NCI-H2107 treated with DMSO at 0.1 percent for 48 hours (cell line): Measurements from ENCODE around the gene CD40.

ENCODE experiments used
- DNase-seq: peaks from one replicate; lab custom pipeline; 2025; ENCODE audit not compliant: unreplicated experiment; lab: John Stamatoyannopoulos, UW

CD40 gene

DNA sequence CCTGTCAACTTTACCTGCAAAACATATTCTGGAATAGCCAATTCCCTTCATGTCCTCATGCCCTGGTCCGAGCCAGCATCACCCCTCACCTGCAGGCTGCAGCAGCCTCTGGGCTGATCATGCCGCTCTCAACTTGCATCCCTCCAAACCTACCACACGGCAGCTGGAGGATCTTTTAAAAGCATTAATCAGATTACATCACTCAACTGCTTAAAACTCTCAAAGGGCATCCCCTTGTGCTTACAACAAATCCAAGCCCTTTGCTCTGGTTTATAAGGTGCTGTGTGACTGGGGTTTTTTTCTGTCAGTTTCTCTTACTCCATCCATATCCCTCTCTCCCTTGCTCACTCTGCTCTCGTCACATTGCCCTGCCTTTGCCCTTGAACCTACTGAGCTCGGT, 24.0 kb downstream of the CD40 start:
- peak; percentile 13 for DNase-seq

DNA sequence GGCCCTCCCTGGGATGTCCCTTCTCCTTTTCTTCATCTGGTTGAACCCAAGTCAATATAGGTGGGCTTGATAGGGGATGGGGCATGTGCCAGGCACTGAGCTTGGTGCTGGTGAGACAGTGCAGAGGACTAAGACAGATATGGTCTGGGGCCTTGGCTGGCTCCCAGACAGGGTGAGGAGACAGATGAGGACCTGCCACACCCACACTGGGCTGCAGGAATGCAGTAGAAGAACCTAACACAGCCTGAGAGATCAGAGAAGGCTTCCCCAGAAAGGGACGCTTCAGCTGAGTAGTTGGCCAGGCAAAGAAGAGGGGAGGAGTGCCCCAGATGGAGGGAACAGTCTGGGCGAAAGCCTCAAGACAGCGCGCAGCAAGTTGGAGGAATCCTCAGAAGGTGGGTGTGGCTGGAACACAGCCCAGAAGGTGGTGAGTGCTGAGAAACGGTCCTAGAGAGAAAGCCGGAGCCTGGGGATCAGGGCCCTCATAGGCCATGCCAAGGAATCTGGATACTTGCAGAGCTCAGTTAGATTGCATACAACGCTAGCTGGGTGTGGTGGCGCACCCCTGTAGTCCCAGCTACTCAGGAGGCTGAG, 26.4 kb downstream of the CD40 start:
- no peak for DNase-seq

DNA sequence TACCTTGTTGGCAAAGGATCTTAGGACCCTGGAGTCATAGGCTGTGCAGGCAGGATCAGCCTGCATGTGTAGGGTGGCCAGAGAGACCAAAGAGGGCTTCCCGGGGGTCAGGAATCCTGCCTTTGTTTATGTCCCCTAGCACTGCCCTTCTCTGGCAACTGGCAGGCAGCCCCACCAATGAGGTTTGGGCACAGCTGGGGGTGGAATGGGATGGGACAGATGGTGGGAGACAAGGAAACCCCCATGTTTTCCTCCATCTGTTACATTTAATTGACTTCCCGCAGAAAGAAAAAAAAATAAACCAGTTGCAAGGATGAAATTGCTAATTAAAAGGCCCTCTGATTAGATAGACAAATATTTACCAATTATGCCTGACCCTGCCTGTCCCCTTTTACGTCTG, 27.6 kb downstream of the CD40 start:
- DNase-seq = no peak

DNA sequence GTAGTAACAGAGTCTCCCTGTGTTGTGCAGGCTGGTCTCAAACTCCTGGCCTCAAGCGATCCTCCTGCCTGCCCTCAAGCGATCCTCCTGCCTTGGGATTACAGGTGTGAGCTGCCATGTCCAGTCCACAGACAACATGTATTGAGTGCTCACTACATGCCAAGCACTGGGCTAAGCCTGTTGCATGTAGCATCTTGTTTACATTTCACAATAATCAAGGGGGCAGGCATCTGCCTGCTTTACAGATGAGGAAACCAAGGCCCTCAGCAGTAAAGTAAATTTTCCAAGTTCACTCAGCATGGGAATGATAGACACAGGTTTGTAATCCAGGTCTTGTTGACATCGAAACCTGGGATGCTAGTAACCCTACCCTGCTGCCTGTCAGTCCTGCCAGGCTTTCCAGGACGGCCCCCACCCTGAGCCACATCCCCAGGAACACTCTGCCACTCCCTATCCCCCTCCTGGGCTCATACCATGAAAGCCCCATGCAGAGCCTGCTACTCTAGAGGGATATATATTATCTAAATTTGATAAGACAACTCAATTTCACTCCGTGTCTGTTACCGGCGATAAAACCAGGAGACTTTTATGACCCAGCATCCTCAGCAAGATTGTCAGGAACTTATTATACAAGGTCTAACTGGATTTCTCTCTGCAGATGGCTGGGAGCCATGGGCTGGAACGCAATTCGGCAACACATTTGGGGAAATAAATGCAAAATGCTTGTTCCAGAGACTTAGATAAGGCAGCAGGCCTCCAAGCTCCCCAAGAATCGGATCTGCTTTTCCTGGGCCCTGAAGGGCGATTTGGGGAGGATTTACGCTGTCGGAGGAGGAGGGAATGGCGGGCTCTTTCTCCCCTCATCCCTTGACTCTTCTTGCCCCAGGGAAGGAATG, 30.4 kb downstream of the CD40 start:
- DNase-seq = no peak

DNA sequence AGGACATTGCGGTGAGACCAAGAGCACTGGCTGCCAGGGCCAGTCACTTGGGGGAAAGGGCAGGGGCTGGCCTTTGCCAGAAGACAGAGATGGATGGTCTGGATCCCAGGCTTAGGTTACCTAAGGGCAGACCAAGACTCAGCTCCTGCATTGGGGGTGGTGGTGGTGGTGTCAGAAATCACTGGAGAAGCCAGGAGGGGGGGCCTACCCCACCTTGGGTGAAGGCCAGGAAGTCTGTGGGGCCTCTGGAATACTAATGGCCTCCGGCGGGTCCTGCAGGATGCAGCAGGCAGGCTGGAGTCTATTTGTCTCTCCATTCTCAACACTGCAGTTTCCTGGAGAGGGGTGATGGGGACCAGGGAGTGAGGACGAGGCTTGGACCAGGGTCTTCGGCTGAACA, 32.8 kb downstream of the CD40 start:
- DNase-seq = no peak

DNA sequence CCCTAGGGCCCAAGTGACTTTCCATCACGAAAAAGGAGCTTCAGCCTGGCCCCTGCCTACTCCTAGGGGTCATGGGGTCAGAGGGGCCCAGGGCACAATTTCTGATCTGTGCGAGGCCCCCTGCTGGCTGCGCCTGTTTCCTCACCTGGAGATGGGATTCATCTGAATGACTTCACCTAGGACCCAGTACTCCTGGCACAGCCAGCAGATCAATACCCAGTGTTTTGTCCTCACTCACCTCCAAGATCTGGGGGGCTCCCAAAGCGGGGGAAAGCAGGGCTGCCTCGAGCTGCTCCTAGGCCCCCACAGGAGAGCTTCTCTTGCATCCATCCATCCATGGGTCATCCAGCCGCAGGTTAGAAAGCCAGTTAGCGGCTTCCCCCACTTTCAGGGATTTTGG, 33.8 kb downstream of the CD40 start:
- no peak for DNase-seq

DNA sequence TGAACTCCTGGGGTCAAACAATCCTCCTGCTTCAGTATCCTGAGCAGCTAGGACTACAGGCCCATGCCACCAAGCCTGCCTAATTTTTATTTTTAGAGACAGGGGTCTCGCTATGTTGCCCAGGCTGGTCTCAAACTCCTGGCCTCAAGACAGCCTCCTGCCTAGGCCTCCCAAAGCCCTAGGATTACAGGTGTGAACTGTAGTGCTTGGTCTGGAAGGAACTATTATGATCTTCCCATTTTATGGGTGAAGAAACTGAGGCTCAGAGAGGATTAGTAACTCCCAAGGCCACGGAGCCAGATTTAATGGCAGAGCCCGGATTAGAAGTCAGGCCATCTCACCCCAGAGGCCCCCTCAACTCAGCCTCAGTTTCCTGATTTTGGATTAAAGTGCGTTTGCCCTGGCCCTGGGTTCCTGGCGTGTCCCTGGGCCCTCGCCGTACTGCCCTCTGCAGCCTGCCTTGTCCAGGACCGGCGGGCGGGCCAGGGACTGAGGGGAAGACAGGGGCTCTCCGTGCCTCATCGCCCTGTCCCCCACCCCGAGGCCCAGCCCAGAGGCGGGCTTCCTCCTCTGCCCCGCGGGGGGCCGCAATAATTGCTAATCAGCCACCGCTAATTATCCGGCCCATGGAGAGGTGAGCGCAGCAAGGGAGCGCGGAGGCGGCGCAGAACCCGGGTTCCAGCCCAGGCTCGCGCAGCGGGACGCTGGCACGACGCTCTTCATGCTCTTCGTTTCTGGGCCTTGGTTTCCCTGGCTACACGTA, 34.9 kb downstream of the CD40 start:
- no peak for DNase-seq

DNA sequence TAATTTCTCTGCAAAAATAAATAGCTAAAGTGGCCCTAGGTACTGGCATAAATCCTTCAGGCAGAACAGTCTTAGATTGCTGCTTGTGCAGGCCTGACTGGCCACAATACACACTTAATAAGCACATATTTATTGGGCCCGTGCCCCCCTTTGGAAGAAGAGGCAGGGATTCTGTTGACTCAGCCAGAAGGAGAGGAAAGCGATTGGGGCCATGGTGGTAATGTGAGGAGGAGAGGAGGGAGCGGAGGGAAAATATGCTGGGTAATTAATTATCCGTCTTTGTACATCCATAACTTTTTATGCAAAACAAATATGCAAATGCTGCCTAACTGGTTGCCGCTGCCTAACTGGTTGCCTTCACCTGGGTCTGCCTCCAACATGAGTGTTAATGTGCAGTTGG, 36.2 kb downstream of the CD40 start:
- DNase-seq = no peak

DNA sequence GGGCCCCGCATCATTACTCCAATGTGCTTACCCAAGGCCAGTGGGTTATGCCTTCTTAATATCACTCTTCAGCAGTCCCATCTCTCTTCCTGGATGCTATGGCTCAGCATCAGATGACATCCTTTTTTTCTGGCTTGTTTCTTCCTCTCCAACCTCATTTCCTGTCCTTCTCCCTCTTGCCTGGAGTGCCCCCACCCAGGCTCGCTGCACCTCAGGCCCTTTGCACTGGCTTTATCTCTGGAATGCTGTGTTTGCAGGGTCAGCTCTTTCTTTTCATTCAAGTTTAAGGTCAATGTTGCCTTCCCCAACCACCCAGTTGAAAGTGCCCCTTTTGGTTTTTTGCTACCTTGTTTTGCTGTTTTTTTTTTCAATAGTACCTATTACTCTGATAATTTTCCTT, 36.7 kb downstream of the CD40 start:
- no peak for DNase-seq

DNA sequence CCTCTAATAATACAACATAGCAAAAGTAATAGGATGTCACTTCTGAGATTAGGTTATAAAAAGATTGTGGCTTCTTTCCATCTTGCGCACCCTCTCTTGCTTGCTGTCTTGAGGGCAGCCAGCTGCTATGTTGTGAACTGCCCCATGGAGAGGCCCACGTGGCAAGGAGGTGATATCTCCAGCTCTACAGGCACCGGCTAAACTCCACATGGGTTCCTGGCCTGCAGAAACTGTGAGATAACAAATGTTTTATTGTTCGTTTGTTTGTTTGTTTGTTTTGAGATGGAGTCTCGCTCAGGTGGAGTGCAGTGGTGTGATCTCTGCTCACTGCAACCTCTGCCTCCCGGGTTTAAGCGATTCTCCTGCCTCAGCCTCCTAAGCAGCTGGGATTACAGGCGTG, 38.0 kb downstream of the CD40 start:
- no peak for DNase-seq

DNA sequence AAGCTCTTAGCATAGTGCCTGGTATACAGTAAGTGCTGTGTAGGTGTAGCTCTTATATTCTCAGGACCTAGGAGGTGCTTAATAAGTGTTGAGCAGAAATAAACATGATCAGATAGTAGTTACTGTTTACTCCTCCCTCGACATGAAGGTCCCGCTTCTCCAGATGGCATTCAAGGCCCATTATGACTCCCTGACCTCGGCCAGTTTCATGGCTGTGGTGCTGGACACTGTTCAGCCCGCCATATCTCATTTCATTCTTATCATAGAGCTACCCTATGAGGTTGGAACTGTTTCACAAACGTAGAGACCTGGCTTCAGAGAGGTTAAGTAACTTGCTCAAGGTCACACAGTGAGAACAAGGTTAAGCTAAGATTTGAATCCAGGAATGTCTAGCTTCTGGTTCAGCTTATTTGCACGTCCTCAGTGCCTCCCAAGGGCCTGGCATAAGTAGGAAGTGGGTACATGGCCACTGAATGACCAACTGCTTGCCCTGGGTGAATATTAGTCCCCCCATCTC, 39.0 kb downstream of the CD40 start:
- no peak for DNase-seq

DNA sequence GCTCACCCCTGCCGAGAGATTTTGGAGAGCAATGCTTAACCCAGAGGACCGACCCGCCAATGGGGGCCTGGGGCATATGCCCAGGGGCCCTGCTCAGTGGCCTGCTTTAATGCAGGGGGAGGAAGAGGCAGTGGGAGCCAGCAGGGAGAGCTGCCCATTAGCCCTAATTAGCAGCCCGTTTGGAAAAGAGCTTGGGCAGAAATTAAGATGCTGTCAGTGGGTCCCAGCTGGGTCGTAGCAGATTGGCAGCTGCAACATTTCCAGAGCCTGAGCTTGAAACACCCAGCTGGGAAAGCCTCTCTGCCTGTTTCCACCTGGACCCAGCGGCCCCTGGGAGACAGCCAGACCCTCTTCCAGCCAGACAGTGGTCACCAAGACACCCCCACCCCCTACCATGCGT, 39.5 kb downstream of the CD40 start:
- DNase-seq = no peak

DNA sequence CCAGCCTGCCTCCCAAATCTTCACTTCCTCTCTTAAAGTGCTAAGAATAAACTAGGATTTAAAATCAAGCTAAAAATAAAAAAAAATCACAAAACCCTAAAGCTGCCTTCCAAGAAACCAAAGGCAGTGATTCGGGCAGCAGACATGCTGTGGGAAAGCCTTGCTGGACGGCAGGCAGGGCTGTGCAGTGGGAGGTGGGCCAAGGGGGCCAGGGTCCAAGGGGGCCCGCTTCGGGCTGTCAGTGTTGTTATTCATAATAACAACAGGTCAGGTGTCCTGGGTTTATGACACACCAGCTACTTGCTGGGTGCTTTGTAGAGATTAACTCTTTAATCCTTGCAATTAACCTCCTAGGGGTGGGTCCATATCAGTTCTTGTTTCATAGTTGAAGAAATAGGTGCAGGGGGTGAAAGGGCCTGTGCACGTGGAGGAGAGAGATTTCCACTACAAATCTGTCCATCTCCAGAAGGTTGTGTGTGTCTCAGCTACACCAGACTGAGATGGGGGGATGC, 40.4 kb downstream of the CD40 start:
- no peak for DNase-seq

DNA sequence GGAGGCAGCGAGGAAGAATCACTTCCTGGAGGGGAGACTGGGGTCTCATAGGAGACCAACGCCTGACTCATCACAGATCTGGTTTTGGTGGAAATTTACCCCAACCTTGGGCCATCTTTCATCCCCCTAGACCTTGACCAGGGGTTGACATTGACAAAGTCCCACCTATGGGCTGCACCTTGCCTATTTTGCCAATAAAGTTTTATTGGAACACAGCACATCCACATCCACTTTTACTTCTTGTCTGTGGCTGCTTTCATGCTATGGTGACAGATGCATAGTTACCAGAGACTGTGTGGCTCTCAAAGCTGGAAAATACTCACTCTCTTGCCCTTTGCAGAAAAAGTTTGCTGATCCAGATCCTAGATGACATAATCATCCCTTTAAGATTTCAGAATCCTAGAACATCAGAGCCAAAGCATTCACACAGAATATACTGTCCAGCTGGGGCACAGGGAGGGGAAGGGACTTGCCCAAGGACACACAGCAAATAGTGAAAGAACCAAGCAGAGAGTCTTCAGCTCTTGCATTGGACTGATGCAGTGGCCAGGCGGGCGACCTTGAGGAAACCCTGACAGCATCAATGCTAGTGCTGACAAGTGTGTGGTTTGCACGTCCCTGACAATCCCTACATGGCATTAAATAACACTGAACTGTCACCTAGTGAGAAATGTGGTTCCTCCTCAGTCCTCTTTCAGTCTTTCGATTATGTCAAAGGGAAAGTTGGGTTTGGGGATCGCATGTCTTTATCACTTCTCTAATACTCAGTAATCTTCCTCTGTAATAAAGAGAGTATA, 41.2 kb downstream of the CD40 start:
- DNase-seq = no peak

DNA sequence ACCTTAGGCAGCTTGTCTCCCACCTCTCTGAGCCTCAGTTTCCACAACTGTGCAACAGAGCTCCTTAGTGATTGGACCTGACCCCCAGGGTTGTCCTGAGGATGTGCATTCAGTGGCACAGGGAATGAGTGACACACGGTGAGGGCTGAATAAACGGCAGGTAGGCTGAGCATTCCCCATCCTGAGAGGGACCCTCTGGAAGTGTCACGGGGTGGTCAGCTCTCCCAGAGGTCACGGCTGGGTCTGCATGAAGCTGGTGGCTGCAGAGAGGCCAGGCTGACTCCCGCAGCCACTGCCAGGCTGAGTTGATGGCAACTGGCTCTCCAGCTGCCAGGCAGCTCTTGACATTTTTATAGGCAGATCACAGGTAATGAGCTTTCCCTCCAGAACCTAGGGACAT, 42.5 kb downstream of the CD40 start:
- no peak for DNase-seq

DNA sequence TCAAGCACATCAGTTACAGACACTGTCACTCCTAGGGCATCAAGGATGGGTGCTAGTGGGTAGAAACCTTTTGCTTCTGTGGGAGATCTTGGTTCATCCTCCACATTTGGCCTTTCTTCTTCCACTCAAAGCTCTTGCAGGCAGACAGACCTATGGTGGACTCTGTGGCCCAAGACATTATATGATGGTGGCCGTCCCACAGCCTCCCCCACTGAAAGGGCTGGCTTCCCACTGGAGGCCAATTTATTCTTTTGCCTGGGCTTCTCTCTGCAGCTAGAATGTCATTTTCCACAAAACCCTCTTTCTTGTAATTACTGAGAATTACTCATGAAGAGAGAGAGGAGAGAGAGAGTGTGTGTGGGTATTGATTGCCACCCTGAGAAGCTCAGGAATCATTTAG, 43.8 kb downstream of the CD40 start:
- no peak for DNase-seq

DNA sequence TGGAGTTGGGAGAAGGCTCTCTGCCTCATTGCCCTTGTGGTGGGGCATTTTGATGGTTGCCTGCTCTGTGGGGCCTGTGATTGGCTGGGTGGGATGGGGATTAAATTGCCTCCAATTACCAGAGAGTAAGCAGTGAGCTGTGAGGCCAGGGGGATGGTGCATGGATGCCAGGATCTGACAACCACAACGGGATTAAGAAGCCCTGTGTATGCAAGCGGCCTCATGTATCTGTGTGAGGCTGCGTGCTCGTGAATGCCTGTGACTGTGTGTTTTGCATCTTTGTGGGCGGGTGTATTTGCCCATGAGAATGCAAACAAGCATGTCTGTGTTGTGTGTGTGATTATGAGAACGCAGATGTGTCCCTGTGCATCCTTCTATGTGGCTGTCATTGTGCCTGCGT, 46.1 kb downstream of the CD40 start:
- no peak for DNase-seq

DNA sequence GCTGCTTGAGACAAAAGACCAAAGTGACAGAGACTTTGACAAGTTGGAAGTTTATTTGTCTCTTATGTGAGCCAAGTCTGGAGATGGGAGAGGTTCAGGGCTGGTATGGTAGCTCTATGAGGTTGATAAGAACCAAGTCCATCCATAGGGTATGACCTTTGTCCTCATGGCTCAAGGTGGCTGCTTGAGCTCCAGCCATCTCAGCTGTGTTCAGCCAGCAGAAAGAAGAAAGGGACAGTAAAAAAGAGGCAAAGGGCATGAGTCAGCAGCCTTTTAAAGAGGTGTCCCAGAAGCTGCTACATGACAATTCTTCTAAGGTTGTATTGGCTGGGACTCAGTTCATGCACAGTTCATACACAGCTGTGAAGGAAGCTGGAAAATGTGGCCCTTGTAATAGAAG, 49.0 kb downstream of the CD40 start:
- DNase-seq = no peak

DNA sequence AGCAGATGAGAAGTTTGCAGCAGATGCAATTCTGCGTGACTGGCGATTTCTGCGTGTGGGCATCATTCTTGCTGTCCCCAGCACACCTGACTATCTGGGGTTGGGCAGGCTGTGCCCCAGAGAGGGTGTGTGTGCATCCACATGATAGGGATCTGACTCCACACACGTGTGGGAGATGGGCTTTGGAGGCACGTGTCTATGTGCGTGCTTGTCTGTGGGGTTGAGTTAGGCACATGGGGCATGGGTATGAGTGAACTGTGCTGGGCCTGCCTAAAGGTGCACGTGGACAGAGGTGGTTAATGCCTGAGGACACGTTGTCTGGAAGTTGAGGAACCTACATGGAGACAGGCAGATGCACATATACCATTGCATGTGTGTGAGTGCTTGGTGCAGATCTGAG, 50.3 kb downstream of the CD40 start:
- DNase-seq = no peak

DNA sequence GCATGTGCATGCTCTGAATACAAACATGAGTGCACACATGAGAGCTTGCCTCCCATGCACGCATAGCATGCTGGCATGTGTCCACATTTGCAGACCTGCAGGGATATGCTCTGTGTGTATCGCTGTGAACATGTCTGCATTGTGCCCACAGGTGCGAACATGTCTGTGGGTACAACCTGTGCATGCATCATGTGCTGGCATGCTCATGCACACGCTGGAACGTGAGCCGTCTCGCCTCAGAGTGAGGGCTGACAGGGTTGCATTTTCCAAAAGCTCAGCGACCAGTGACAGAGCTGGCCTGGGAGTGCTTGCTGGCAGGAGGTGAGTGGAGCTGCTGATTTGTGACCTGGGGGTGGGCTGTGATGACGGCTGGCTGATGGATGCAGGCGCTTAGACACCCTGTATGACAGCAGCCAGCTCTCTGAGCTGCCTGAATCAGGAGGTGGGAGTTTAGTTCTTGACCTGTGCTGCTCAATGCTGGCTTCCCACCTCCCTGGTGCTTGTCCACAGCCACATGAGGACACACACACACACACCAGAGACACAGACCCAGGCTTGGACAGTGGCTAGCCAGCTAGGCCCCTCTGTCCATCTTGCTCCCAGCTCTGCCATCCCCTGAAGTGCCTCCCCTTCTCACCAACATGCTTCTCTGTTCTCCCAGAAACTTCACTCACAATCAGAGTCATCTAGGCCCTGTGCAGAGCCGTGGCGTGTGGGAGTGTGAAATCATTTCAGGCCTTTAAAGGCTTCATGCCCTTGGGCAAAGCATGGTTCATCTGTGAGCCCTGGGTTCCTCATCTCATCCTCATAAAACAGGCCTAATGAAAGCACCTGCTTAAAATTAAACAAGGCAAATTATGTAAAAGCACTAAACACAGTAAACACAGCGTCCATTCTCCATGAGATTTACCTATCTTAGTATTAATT, 51.4 kb downstream of the CD40 start:
- DNase-seq = no peak
